GM21528 (cell line): ENCODE measurements around the gene KRTAP4-12.
"Not testable (repeated sequence)": the region's sequence is repeated elsewhere in the genome, so short reads cannot be mapped to it uniquely, and the experiment has no call there.

Experiments
- ATAC-seq: cut with Tn5 transposase; IDR thresholded peaks from one replicate; pipeline ENCODE4 v1.9.1; 2021; ENCODE audit warnings: mild to moderate bottlenecking, moderate library complexity; ENCODE audit not compliant: unreplicated experiment, low FRiP score

The KRTAP4-12 gene

GRCh38 chr17:41098042-41098441 lies 25.9 kb downstream of the KRTAP4-12 start, which contains the start of gene KRTAP4-8:
KRTAP4-8 (minus strand) TSS chr17:41098142; CDS start chr17:41098084, 58 bp downstream.
- no peak for ATAC-seq

GRCh38 chr17:41096055-41096454 lies 27.9 kb downstream of the KRTAP4-12 start:
- no peak for ATAC-seq

GRCh38 chr17:41088760-41089352 lies 35.1 kb downstream of the KRTAP4-12 start:
- ATAC-seq: not testable (repeated sequence)

GRCh38 chr17:41084100-41084856 lies 39.7 kb downstream of the KRTAP4-12 start, which contains the start of gene KRTAP4-7:
KRTAP4-7 (plus strand) TSS chr17:41084150; CDS start chr17:41084207, 57 bp downstream.
- not testable (repeated sequence) for ATAC-seq

- ATAC-seq: not testable (repeated sequence)
These were observed 40.6 kb downstream of the KRTAP4-12 start for GRCh38 chr17:41083427-41083826.

- no peak for ATAC-seq
These were observed 41.4 kb downstream of the KRTAP4-12 start for GRCh38 chr17:41082626-41083025.

GRCh38 chr17:41076788-41077187 lies 47.2 kb downstream of the KRTAP4-12 start:
- no peak for ATAC-seq

GRCh38 chr17:41073676-41074075 lies 50.3 kb downstream of the KRTAP4-12 start:
- no peak for ATAC-seq
